Umbilical cord (tissue), 2 donors: ENCODE data around the gene PAPSS2. TPM values are rescaled to one million over a fixed set of nuclear protein-coding genes. Genes with fewer than 3 reads are reported as not detected.
"Not testable (repeated sequence)": the region's sequence is repeated elsewhere in the genome, so short reads cannot be mapped to it uniquely, and the experiment has no call there.

Source experiments
- DNase-seq: peaks from one replicate; pipeline ENCODE4 v3.0.0-alpha.2; 2015; ENCODE audit warnings: low spot score
- total RNA-seq: library from RNA; depleted of rRNA; stranded (reverse); fragments of >200 nt; gene quantifications from one replicate; pipeline ENCODE4 v1.2.3, GENCODE V29; 2014; ENCODE audit warnings: low replicate concordance; ENCODE audit not compliant: insufficient read depth

Gene PAPSS2
- total RNA-seq = 45.5 TPM

DNA sequence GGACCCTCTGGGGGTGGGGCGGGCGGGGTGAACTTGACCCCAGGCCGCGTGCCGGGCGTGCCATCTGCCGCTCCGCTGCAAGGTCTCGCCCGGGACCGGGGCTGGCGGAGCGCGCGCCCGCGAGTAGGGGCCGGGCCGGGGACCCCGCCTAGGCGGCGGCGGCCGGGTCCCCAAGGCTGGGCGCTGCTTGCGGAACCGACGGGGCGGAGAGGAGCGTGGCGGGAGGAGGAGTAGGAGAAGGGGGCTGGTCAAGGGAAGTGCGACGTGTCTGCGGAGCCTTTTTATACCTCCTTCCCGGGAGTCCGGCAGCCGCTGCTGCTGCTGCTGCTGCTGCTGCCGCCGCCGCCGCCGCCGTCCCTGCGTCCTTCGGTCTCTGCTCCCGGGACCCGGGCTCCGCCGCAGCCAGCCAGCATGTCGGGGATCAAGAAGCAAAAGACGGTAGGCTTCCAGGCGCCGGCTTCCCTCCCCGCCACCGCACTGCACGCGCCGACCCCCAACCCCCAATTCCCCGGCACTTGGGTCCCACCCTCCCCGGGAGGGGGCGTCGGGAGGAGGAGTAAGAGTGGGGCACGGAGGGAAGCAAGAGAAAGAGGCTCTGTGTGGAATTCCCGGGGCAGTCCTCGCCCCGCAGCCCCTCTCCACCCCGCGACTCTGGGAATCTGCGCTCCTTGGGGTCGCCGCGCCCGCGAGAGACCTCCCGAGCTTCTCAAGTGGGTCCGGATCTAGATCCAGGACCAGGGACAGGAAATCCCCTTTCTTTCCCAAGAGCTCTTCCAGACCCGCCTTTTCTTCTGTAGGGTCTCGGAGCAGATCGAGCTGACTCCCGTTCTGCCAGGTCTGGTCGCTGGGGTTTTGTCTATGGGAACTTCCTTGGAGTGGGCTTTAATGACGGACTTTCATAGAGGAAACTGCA, at the start of gene PAPSS2:
TSS of gene PAPSS2 (plus strand) at position 308 of the 913 bp plus-strand sequence. CDS start at position 412, 104 bp downstream.
- DNase-seq = peak; percentile 82

- not testable (repeated sequence) for DNase-seq
Measured at GRCh38 chr10:87611341-87611740, 48.3 kb upstream of the PAPSS2 start.

GRCh38 chr10:87612115-87612514, 47.6 kb upstream of the PAPSS2 start:
- no peak for DNase-seq

DNA sequence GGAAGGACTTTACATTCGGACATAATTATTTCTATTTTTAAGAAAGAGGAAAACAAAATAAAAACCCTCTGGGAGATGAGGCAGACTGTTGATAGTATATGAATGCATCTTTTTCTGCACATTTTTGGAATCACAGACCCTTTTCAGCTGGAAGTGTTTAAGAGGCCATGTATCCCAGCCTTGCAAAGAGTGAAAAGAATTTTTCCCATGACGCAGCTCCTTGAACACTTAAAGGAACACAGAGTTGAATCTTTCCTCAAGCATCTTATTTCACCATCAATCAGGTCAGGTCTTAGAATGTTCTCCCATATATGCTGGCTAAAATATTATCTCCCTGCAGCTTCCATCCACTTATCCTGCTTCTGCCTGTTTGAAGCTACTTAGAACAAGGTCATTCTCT, 45.9 kb upstream of the PAPSS2 start:
- no peak for DNase-seq

GRCh38 chr10:87615856-87616255, 43.8 kb upstream of the PAPSS2 start:
- no peak for DNase-seq

DNA sequence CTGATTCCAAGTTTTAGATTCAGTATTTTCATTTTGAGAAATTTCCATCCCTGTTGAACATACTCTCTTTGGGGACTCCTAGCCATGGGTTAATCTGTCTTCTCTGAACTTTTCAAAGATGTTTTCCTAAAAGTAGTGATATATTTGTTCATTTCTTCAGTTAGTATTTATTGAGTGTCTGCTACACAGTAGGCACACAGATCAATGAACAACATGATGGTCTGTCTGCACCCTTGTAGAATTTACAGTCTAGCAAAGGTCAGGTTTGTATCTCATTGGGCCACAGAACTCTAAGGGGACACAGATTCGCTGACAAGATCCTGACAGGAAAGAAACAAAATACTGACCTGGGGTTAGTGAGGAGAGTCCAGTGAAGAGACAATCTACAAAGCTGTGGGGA, 42.2 kb upstream of the PAPSS2 start:
- no peak for DNase-seq

DNA sequence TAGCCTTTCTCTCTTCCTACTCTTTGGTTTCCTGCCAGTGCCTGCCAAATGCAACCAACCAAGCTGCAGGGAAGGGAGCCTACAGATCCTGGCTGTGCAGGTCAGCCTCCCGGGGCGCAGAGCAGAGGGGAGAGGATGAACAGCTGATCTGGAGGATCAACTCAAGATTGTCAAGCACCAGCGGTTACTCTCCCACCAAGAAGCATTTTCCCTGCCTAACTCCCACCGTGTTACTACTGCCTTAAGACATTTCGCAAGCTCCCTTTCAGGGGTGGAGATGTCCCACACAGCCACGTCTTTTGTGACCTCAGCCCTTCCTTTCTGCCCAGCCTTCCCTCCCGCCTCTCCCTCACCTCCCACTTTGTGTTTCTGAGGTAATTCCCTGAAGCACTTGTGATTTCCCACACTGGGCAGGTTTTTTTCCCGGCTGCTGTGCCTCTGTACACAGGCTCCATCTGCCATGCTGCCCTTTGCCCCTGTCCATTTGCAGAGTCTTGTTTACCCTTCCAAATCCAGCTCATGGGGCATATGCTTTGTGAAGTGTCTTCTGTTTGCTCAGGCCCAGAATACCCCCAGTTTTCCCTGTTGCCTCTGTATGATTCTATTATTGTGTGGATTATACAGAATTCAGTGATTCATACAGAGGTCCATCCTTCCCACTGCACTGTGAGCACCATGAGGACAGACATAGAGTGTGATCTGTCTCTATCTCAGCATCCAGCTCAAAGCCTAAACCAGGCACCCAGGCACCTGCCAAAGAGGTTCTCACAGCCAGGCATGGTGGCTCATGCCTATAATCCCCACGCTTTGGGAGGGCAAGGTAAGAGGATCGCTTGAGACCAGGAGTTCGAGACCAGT, 40.9 kb upstream of the PAPSS2 start:
- DNase-seq = no peak

DNA sequence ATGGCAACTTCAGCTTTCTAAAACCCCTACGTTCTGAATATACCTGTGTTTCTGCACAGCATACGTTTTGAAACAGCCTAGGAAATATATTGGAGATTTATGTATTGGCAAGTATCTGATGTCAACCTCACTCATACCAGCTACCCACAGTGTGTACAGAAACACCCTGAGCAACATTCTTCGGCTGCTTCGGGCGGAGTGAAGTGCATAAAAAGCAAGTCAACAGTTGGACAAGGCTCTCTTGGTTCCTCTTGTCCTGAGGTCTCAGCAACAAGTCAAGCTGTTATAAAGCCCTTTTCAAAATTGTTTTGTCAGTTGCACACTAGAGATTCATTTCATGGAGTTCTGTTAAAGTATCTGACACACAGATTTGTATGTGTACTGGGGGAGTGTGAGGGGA, 40.0 kb upstream of the PAPSS2 start:
- DNase-seq = peak; percentile 14

- not testable (repeated sequence) for DNase-seq
Measured at GRCh38 chr10:87621440-87621839, 38.2 kb upstream of the PAPSS2 start.

- no peak for DNase-seq
Measured at GRCh38 chr10:87622314-87623004, 37.2 kb upstream of the PAPSS2 start.

DNA sequence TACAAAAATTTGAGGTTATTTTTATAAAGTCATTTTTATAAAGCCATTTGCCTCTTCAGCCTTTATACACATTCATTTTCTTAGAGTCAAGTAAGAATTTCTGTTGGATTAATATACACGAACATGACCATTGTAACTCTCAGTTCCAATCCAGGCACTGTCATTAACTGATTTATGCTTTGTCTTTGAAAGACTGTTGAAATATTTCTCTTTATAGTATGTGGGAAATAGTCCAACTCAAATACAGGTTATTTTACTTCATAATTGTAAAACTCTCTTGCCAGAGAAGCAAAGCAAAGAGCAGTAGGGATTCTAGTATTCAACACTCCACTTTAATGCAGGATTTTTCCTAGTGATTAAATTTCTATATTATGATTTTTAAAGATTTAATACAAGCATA, 36.5 kb upstream of the PAPSS2 start:
- no peak for DNase-seq

- DNase-seq = no peak
Measured at GRCh38 chr10:87625661-87626060, 34.0 kb upstream of the PAPSS2 start.

DNA sequence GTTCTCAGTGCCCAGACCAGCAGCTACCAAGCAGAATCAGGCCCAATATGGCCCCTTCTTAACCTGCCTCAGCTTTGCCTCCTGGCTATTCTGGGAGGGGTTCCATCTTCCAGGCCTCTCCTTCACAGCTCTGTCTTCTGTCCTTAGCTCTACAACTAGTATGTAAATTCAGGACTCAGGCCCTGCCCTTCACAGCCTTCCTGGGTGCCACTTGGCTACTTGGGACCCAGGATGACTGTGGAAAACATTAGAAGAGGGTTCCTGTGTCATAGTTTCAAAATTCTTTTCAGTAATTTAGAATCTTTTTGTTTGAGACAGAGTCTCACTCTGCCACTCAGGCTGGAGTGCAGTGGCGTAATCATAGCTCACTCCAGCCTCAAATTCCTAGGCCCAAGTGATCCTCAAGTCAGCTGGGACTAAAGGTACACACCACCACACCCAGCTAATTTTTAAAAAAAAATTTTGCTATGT, 33.2 kb upstream of the PAPSS2 start:
- DNase-seq = no peak

GRCh38 chr10:87630171-87630570, 29.5 kb upstream of the PAPSS2 start:
- DNase-seq = no peak

- no peak for DNase-seq
Measured at GRCh38 chr10:87632454-87632853, 27.2 kb upstream of the PAPSS2 start.

- no peak for DNase-seq
Measured at GRCh38 chr10:87634311-87634710, 25.4 kb upstream of the PAPSS2 start.

- no peak for DNase-seq
Measured at GRCh38 chr10:87635498-87636312, 24.0 kb upstream of the PAPSS2 start.

DNA sequence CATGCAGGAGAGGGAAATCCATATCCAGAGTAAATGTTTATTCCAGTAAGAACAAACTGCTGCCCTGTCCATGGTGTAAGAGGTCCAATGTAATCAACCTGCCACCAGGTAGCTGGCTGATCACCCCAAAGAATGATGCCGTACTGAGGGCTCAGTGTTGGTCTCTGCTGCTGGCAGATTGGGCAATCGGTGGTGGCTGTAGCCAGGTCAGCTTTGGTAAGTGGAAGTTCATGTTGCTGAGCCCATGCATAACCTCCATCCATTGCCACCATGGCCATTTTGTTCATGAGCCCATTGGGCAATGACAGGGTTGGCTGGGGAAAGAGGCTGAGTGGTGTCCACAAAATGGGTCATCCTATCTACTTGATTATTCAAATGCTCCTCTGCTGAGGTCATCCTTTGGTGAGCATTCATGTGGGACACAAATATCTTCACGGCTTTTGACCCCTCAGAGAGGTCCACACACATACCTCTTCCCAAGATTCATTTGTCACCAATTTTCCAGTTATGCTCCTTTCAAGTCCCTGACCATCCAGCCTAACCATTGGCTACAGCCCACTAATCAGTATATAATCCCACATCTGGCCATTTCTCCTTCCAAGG, 23.3 kb upstream of the PAPSS2 start:
- DNase-seq = no peak

- DNase-seq = no peak
Measured at GRCh38 chr10:87639493-87639892, 20.2 kb upstream of the PAPSS2 start.

- no peak for DNase-seq
Measured at GRCh38 chr10:87640043-87640442, 19.6 kb upstream of the PAPSS2 start.
